Renal cortex interstitium (tissue), 11 donors: ENCODE measurements around the gene RSPRY1. TPM values are rescaled to one million over a fixed set of nuclear protein-coding genes. Genes with fewer than 3 reads are reported as not detected.

Source experiments
- DNase-seq, 11 donors: peaks; one replicate each; pipeline ENCODE4 v3.0.0-alpha.2; 2013; ENCODE audit warnings: low read depth in 9 of 11, low spot score in 4 of 11; ENCODE audit errors: extremely low read depth in 1 of 11
- polyA plus RNA-seq, 3 donors: library from polyadenylated mRNA; unstranded; fragments of 120-200 nt; gene quantifications; one replicate each; pipeline ENCODE4 v1.2.1, GENCODE V29; 2013; ENCODE audit not compliant: insufficient read length in 3 of 3

The RSPRY1 gene
- polyA plus RNA-seq, 3 donors, result 45.0 to 45.5 (median 45.2) TPM

DNA sequence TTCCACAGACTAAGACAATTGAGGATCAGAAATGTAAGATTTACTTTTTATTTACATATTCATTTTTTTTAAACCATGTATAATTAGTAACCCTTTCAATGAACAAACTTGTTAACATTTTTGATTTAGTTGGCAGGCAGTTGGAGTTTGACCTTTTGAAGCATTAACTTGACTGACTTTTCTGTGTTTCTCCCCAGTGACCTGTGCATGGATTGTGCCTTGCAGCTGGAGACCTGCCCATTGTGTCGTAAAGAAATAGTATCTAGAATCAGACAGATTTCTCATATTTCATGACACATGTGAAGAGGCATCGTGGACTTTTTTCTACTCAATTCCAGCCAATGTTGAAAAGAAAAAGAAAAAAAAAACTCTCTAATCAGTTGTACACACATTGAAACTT lies 52.6 kb downstream of the RSPRY1 start:
- DNase-seq, result no peak

DNA sequence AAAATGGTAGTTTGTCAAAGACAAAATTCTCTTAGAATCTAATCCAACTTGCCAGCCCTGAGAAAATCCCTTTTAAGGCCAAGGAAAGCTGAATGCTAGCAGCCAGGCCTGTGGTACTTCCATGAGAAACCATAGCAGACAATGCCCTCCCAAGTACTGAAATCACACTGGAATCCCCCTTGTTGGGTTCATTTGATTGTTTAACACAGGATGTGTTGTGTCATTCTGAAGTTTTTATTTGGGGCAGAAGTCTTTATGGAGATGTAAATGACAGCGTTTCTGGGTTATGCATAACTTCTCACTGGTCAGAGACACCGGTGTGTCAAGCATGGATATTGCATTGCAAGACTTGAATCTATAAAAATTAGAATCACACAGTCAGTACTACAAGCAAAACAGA lies 53.0 kb downstream of the RSPRY1 start:
- DNase-seq, result no peak

DNA sequence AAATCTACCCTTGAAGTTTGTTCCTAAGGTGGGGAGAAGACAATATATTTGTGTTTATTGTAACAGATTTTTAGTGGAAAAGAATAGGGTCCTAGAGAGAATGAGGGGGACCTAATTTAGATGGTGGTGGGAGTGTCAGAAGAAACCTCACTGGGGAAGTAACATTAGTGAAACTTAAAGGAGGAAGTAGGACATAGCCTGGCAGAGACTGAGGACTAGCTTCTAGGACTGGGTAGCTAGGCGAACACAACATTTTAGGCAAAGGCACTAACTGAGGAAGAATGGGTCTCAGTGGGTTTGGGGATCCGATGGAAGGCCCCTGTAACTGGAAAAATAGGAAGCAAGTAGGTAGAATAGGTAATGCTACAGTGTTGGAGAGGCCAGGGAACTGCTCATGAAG lies 54.7 kb downstream of the RSPRY1 start:
- no peak for DNase-seq

DNA sequence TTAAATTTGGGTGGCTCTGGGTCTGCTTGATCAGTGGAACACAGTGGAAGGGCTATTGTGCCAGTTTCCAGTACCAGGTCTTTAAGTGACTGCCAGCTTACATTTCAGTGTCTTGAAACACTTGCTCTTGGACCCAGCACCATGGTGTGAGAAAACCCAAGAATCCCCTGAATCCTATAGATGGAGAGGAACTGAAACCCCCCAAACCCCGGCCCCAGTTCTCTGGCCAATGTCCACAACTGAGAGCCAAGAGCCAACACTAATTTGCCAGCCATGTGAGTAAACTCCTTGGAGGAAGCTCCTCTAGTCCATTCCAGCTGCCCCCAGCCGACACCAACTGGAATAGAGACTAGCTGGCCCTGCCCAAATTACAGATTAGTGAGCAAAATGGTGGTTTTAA lies 56.5 kb downstream of the RSPRY1 start:
- DNase-seq, result no peak

DNA sequence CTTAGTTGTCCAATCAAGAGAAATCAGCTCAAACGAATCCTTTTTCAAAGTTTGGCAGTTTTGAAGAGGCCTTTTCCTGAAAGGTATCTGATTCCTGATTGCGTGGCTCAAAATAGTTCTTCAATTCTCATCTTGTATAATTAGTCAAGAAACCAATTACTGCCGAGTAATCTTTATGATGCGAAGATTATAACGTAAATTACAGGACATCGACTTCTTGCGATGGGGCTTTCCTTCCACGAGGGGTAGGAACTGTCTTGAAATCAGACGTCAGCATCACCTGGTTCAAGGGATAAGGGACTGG lies 58.3 kb downstream of the RSPRY1 start:
- no peak for DNase-seq

DNA sequence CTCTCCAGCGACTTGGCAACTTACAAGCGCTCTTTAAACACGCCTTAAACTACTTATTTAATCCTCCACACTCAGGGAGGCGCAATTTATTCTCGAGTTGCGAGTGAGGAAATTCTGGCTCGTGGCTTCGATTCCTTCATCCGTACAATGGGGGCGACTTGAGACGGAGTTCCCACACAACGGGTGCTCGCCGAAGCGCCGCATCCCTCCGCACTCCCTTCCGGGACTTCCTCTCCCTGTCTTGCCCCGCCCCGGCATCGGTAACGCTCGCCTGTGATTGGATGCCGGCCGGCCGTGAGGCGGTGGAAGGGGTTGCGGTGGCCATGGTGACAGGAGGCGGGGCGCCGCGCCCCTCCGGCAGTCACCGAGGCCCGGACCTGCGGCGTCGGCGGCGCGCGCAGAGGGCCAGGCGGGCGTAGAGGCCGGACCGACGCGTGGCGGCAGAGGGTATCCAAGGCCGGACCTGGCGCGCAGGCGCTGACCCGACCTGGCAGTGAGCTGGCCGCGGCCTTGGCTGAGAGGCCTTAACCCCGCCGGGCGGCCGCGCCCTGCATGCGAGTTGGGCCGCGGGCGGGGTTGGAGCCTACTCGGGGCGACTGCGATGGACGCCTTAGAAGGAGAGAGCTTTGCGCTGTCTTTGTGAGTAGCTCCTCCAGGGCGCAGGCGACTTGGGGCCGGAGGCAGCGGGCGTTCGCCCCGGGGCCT lies 58.8 kb downstream of the RSPRY1 start, which contains the start of gene ARL2BP:
ARL2BP (plus strand) TSS at position 493 of the 705 bp plus-strand sequence; CDS start at position 602, 109 bp downstream.
- peak; percentile 86 to 97 (median 94) for DNase-seq

DNA sequence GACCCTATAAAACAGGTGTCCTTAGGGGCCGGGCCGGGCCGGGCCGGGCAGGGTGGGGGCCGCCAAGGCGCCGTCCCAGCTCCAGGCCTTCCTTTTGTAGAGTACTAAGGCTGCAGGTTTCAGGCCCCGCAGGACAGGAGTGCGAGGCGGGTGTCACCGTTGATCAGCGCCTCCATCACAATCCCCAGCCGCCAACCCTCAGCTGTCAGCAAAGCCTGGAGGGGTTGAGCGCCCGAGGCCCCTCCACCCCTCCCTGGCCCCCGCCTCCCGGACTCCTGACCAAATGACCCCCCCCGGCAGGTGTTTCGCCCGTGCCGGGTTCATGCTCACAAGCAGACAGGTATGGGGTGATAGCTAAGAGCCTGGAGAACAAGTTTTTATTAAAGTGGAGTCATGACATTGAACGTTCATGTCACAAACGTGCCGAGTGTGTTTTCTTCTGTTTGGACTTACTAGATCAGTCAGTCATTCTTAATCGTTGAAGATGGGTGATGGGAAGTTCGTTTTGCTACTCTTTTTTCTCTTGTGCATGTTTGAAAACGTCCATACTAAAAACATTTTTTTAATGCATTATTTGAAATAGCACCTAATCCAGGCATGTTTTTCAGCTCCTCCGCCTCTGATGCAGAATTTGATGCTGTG lies 59.5 kb downstream of the RSPRY1 start:
- DNase-seq, result no peak

DNA sequence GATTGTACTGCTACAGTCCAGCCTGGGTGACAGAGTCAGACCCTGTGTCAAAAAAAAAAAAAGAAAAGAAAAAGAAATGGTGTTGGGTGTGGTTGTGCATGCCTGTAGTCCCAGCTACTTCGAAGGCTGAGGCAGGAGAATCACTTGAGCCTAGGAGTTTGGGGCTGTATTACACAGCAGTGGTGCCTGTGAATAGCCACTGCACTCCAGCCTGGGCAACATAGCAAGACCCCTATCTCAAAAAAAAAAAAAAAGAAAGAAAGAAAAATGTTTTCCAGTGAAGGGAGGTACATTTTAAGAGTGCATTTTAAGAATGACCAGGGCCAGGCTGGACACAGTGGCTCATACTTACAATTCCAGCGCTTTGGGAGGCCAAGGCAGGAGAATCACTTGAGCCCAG lies 65.2 kb downstream of the RSPRY1 start:
- DNase-seq, result no peak

DNA sequence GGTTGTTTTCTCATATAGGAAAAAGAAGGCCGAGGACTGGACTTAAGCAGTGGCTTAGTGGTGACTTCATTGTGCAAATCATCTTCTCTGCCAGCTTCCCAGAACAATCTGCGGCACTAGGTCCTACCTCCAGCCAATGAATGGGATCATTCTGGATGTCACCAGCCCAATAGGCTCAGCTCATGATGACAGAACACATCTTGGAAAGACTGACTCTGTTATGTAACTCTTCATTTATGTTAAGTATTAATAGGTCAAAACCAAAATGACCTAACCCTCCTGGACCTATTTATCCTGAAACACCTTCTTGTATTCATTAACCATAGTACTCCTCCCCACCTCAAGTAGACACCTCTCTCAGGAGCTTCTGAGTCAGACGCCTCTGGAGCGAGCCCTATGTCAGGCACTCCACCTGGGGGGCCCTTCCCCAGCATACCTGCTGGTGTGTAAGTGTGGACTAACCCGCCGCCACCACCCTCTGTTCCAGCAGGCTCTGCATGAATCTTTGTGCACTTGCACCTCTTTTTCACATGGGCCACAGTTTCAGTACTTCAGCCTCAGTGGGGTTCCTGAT lies 66.1 kb downstream of the RSPRY1 start:
- no peak for DNase-seq

DNA sequence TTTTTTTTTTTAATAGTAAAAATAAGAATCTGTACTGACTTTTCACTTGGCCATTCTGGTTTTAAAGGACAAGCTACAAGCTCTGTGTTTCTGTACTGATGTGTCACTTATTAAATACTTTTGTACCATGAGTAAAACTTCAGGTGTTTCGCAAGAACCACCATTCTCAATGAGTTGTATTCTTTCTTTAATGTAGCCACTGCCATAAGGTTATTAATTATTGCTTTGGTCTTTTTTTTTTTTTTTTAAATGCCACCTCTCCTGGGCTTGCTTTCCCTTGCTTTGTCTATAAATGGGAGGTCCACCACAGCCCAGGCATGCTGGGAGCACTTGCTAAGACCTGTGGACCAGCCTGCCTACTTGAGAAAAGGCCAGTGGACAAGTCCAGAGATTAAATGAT lies 67.3 kb downstream of the RSPRY1 start:
- DNase-seq, result no peak

DNA sequence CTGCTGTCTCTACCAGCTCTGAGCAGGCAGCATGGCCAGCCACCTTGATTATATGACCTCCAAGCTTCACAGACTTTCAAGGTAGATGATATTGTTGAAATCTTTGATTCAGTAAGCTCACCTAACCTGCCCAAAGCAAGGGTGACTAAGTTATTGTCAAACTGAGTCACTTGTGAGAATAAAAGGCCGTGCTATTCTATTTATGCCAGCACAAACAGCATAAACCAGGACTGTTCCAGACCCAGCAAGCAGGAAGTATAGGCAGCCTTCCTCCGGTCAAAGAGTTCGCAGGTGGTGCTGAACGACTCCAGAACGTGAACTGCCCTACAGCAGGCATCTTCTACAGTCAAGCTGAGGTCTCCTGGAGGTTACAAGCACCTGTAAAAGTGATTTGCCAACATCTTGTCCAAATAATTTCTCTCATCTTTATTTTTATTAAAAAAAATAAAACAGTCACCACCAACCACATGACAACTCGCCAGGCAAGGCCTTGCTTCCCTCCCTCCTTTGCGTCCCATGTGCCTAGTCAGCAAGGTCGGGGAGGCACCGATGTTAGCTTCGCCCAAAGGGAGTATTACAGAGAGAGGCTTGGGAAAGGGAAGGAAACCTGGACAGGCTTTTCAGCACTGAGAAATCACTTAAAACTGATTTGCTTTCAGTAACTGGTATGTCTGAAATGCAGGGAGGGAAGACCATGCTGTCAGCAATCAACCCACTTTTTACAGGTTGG lies 69.7 kb downstream of the RSPRY1 start:
- no peak for DNase-seq

DNA sequence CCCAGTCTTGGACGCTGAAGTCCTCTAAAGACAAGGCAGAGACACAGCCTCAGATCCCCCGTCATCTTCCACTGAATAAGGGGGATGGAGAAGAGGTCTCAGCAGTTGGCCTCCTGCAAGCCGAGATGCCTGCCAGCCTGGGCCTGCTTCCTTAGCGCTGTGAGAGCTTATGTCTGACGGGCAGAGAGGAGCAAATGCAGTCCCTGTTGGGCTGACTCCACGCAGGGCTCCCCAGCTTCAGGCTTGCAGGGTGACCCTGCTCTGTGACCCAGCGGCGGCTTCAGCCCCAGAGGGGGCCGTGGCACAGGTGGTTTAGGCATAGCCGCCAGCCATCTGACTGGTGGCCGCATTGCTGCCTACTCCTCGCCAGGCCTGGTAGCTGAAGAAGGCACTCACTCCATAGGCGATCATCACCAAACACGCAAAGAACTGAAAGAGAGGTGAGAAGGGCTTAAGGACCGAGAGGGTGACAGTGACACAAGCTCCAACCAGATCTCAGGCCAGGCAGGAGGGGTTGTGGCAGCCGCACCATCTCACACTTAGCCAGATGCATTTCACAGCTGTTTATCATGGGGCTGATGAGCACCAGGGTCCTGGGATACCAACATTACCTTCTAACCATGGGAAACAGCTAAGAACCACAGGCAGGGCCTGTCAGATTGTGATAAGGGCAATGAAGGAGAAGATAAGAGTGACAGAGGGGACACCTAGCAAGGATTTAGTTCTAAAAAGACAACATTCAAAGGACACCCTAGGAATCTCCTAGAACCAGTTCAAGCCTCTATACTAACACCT lies 70.7 kb downstream of the RSPRY1 start:
- DNase-seq, result no peak

DNA sequence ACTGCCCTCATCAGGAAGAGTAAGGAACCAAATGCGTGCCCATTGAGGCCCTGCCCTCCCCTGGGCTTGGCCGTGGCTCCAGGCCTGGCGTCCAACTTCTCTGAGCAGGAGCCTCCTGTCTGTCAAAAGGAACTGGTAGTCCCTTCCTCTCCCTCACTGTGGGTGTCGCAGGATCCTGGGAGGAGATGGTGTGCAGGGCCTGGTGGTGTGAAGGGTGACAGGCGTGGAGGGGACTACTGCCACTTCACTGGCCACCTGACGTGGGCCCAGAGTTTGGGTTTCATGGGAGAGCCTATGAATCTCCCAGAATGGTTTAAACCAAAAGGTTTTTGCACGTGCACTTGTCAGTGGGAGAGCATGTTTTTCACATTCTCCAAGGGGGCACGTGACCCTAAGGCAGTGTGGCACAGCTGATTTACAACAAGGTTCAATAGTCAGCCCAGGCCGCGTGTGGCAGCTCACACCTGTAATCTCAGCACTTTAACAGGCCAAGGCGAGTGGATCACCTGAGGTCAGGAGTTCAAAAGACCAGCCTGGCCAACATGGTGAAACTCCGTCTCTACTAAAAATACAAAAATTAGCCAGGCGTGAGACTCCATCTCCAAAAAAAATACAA lies 71.4 kb downstream of the RSPRY1 start:
- no peak for DNase-seq

DNA sequence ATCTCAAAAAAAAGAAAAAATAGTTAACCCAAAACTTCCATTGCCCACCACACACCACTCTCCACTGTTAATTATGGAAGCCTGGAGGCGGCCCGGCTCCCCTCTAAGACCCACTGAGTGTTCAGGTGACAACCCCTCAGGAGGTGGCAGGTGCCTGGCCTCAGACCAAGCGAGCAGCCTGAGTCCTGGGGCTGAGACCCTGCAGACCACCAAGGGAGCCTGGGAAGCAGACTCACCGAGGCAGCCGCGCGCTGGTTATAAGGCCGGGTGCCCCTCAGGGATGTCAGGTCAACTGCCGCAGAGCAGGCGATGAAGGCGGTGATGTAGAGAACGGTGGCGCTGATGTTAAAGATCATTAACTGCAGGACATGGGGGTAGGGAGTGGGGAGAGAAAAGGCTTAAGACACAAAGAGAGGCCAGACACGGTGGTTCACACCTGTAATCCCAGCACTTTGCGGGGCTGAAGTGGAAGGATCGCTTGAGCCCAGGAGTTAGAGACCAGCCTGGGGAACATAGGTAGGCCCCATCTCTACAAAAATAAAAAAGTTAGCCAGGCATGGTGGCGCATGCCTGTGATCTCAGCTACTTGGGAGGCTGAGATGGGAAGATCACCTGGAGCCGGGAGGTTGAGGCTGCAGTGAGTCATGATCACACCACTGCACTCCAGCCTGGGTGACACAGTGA lies 72.2 kb downstream of the RSPRY1 start:
- DNase-seq, result no peak

DNA sequence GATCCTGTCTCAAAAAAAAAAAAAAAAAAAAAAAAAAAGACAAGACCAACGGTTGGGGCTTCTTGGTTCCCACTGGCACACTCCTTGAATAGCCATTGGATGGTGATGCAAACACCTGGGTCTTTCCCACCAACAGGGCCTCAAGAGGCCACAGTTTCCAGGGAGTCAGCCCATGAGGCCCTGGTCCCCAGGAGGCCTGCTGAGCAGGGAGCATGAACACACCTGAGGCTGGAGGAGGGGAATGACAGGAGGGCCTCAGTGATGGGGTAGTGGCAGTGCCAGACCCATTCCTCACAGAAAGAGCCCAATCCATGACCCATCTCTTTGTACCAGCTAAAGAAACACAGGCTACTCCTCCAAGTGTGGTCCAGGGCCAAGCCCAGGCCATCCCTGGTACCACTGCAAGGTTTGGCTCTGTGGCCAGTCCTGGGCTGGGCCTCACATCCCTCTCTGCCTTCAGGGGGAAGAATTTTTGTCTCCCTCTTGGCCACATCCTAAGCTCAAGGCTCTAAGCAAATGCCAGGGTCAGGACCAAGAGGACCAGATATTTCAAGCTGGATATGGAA lies 72.9 kb downstream of the RSPRY1 start:
- DNase-seq, result no peak

DNA sequence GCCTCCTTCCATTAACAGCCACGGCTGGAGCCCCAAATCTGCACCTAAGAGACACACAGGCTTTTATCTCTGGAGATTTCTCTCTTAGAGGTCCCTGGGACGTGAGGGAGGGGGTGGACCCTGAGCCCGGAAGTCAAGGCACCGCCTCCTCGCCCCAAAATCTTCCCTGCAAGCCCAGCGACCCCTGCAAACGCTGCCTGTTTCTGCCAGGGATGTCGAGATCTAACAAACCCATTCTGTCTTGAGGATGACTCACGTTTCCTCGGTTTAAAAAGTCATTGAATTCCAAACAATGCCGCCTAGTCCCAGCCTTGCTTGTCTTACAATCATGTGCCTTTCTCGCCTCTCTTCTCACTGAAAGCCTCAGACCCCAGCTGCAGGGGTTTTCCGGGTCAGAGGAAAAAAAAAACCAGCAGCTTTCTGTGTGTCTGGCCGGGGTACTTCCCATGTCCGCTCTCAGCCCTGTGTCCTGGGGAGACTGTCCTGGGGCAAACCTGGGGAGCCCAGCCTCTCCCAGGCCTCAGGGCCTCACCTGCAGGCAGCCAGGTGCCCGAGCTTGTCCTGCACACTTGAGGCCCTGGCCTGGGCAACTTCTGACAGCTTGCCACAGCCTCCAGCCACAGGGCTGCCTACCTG lies 74.3 kb downstream of the RSPRY1 start:
- no peak for DNase-seq

DNA sequence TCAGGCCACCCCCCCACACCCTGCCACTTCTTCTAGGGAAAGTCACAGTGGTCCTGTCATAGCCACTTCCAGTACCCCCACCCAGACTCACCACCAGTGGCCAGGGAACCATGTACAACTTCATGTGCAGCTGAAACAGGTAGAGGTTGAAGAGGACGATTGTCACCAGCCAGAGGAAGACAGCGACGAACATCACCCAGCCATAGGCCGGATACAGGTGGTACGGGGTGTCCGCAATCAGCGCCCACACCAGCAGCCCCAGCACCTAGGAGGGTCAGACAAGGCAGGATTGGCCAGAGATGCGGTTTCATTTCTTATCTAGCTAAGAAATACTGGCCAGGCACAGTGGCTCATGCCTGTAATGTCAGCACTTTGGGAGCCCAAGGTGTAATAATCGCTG lies 75.7 kb downstream of the RSPRY1 start:
- no peak for DNase-seq
